ENCODE measurements around the gene RNASEH1. TPM values are rescaled to one million over a fixed set of nuclear protein-coding genes. Genes with fewer than 3 reads are reported as not detected.
A peak's percentile ranks its signal among the peaks of the same experiment; 100 is the strongest.

RNASEH1 gene
- total and polyA plus RNA-seq, 2 experiments from 2014 or later: 33.2 to 40.7 TPM

DNA sequence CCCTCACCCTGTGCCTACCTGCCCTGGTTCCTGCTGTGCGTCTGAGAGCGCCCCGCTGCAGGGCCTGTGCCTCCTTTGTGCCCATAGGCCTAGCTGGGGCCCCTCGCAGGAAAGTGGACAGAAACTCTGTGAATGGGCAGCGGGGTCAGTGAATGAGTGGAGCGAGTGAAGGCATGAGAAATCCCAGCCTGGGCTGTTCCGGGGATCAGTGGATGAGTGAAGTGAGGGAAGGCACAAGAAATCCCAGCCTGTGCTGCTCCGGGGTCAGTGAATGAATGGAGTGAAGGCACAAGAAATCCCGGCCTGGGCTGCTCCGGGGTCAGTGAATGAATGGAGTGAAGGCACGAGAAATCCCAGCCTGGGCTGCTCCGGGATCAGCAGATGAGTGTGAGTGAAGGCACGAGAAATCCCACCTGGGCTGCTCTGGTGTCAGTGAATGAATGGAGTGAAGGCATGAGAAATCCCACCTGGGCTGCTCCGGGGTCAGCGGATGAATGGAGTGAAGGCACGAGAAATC, 38.8 kb upstream of the RNASEH1 start:
- Histone ChIP-seq H3F3A (replicated peaks; ENCODE audit: low read depth) (0 out of 2 replicates have a peak, but pooled peaks cover 8% of the 10 kb centered on the region), H3K4me2 (no peak overlapping the region), H4K20me1 (replicated peaks; ENCODE audit: insufficient read depth) (no peaks in the 10 kb centered on the region), H3K27me3 (ENCODE audit: insufficient read depth) (no peaks in the 10 kb centered on the region), H3K4me3 (no peak overlapping the region), H3K9me2 (ENCODE audit: insufficient read depth) (no peaks in the 10 kb centered on the region), H3K36me3 (ENCODE audit: insufficient read depth) (no peaks in the 10 kb centered on the region), H2AFZ (no peak overlapping the region), H3K4me1 (ENCODE audit: insufficient read depth) (no peaks in the 10 kb centered on the region), H3K27ac (ENCODE audit: low read depth) (no peak overlapping the region), H3K79me2 (replicated peaks; ENCODE audit: insufficient read depth) (no peaks in the 10 kb centered on the region)
- Mint-ChIP-seq H3K36me3 (ENCODE audit: low read depth) (peaks cover 13% of the 10 kb centered on the region), H3K27me3 (ENCODE audit: insufficient read depth, low read depth, poor library complexity) (peaks cover 12% of the 10 kb centered on the region), H3K9me3 (peaks cover 9% of the 10 kb centered on the region), H3K4me1 (peaks cover 10% of the 10 kb centered on the region), H3K27ac (no peak overlapping the region), H3K4me3 (no peak overlapping the region)
- TF ChIP-seq POLR2AphosphoS5 (IDR thresholded peaks at IDR 0.05; ENCODE audit: low read depth) (no peak), ZNF331 (CRISPR knock-in tag; IDR thresholded peaks at IDR 0.05; ENCODE audit: low read depth) (no peak), JUNB (IDR thresholded peaks at IDR 0.05; ENCODE audit: unreplicated experiment) (no peak)
- TF ChIP-seq, protein P1, sequence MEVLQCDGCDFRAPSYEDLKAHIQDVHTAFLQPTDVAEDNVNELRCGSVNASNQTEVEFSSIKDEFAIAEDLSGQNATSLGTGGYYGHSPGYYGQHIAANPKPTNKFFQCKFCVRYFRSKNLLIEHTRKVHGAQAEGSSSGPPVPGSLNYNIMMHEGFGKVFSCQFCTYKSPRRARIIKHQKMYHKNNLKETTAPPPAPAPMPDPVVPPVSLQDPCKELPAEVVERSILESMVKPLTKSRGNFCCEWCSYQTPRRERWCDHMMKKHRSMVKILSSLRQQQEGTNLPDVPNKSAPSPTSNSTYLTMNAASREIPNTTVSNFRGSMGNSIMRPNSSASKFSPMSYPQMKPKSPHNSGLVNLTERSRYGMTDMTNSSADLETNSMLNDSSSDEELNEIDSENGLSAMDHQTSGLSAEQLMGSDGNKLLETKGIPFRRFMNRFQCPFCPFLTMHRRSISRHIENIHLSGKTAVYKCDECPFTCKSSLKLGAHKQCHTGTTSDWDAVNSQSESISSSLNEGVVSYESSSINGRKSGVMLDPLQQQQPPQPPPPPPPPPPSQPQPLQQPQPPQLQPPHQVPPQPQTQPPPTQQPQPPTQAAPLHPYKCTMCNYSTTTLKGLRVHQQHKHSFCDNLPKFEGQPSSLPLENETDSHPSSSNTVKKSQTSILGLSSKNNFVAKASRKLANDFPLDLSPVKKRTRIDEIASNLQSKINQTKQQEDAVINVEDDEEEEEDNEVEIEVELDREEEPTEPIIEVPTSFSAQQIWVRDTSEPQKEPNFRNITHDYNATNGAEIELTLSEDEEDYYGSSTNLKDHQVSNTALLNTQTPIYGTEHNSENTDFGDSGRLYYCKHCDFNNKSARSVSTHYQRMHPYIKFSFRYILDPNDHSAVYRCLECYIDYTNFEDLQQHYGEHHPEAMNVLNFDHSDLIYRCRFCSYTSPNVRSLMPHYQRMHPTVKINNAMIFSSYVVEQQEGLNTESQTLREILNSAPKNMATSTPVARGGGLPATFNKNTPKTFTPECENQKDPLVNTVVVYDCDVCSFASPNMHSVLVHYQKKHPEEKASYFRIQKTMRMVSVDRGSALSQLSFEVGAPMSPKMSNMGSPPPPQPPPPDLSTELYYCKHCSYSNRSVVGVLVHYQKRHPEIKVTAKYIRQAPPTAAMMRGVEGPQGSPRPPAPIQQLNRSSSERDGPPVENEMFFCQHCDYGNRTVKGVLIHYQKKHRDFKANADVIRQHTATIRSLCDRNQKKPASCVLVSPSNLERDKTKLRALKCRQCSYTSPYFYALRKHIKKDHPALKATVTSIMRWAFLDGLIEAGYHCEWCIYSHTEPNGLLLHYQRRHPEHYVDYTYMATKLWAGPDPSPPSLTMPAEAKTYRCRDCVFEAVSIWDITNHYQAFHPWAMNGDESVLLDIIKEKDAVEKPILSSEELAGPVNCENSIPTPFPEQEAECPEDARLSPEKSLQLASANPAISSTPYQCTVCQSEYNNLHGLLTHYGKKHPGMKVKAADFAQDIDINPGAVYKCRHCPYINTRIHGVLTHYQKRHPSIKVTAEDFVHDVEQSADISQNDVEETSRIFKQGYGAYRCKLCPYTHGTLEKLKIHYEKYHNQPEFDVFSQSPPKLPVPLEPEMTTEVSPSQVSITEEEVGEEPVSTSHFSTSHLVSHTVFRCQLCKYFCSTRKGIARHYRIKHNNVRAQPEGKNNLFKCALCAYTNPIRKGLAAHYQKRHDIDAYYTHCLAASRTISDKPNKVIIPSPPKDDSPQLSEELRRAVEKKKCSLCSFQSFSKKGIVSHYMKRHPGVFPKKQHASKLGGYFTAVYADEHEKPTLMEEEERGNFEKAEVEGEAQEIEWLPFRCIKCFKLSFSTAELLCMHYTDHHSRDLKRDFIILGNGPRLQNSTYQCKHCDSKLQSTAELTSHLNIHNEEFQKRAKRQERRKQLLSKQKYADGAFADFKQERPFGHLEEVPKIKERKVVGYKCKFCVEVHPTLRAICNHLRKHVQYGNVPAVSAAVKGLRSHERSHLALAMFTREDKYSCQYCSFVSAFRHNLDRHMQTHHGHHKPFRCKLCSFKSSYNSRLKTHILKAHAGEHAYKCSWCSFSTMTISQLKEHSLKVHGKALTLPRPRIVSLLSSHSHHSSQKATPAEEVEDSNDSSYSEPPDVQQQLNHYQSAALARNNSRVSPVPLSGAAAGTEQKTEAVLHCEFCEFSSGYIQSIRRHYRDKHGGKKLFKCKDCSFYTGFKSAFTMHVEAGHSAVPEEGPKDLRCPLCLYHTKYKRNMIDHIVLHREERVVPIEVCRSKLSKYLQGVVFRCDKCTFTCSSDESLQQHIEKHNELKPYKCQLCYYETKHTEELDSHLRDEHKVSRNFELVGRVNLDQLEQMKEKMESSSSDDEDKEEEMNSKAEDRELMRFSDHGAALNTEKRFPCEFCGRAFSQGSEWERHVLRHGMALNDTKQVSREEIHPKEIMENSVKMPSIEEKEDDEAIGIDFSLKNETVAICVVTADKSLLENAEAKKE (CRISPR knock-in tag; IDR thresholded peaks at IDR 0.05): no peak
- DNase-seq (ENCODE audit: low spot score): no peak
- ATAC-seq: no peak

DNA sequence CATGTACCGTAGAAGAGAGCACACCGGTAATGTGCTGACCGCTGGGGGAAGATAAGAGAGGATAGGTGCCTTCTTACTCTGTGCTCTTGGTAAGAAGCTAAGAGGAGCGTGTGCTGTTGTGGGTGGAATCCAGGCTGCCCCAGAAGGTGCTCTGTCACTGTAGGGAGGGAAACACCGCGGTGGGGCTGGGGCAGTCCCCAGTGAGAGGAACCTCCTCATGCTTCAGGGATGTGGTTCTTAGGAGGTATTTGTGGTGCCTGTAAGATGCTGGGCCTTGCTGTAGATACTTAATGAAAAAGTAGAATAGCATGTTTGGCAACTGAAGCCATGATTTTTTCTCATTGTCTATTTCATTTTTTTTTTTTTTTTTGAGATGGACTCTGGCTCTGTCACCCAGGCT, 37.9 kb upstream of the RNASEH1 start:
- Mint-ChIP-seq H3K27ac (no peak overlapping the region), H3K4me1 (peaks cover 10% of the 10 kb centered on the region), H3K4me3 (no peak overlapping the region), H3K27me3 (ENCODE audit: insufficient read depth, low read depth, poor library complexity) (peaks cover 12% of the 10 kb centered on the region), H3K36me3 (ENCODE audit: low read depth) (peaks cover 13% of the 10 kb centered on the region), H3K9me3 (peaks cover 9% of the 10 kb centered on the region)
- Histone ChIP-seq H3K27me3 (ENCODE audit: insufficient read depth) (no peaks in the 10 kb centered on the region), H3K27ac (ENCODE audit: low read depth) (no peak overlapping the region), H3K36me3 (ENCODE audit: insufficient read depth) (no peaks in the 10 kb centered on the region), H3K9me2 (ENCODE audit: insufficient read depth) (no peaks in the 10 kb centered on the region), H3K79me2 (replicated peaks; ENCODE audit: insufficient read depth) (no peaks in the 10 kb centered on the region), H3K4me3 (no peak overlapping the region), H2AFZ (peak overlapping the region; percentile 97; the same call in 1 of the 2 replicates), H3F3A (replicated peaks; ENCODE audit: low read depth) (0 out of 2 replicates have a peak, but pooled peaks cover 8% of the 10 kb centered on the region), H3K4me1 (ENCODE audit: insufficient read depth) (no peaks in the 10 kb centered on the region), H3K4me2 (no peak overlapping the region), H4K20me1 (replicated peaks; ENCODE audit: insufficient read depth) (no peaks in the 10 kb centered on the region)
- DNase-seq (ENCODE audit: low spot score) (no peak), ATAC-seq (no peak)
- no peak for TF ChIP-seq ZNF114 (CRISPR knock-in tag; IDR thresholded peaks at IDR 0.05)
- TF ChIP-seq, protein P2, sequence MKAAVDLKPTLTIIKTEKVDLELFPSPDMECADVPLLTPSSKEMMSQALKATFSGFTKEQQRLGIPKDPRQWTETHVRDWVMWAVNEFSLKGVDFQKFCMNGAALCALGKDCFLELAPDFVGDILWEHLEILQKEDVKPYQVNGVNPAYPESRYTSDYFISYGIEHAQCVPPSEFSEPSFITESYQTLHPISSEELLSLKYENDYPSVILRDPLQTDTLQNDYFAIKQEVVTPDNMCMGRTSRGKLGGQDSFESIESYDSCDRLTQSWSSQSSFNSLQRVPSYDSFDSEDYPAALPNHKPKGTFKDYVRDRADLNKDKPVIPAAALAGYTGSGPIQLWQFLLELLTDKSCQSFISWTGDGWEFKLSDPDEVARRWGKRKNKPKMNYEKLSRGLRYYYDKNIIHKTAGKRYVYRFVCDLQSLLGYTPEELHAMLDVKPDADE (IDR thresholded peaks at IDR 0.05): no peak
- TF ChIP-seq JUNB (IDR thresholded peaks at IDR 0.05; ENCODE audit: unreplicated experiment): no peak
- no peak for TF ChIP-seq STAT1 (IDR thresholded peaks at IDR 0.05; ENCODE audit: unreplicated experiment)
- TF ChIP-seq, protein P3, sequence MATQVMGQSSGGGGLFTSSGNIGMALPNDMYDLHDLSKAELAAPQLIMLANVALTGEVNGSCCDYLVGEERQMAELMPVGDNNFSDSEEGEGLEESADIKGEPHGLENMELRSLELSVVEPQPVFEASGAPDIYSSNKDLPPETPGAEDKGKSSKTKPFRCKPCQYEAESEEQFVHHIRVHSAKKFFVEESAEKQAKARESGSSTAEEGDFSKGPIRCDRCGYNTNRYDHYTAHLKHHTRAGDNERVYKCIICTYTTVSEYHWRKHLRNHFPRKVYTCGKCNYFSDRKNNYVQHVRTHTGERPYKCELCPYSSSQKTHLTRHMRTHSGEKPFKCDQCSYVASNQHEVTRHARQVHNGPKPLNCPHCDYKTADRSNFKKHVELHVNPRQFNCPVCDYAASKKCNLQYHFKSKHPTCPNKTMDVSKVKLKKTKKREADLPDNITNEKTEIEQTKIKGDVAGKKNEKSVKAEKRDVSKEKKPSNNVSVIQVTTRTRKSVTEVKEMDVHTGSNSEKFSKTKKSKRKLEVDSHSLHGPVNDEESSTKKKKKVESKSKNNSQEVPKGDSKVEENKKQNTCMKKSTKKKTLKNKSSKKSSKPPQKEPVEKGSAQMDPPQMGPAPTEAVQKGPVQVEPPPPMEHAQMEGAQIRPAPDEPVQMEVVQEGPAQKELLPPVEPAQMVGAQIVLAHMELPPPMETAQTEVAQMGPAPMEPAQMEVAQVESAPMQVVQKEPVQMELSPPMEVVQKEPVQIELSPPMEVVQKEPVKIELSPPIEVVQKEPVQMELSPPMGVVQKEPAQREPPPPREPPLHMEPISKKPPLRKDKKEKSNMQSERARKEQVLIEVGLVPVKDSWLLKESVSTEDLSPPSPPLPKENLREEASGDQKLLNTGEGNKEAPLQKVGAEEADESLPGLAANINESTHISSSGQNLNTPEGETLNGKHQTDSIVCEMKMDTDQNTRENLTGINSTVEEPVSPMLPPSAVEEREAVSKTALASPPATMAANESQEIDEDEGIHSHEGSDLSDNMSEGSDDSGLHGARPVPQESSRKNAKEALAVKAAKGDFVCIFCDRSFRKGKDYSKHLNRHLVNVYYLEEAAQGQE (IDR thresholded peaks at IDR 0.05; ENCODE audit: unreplicated experiment): no peak
- TF ChIP-seq, protein P4, sequence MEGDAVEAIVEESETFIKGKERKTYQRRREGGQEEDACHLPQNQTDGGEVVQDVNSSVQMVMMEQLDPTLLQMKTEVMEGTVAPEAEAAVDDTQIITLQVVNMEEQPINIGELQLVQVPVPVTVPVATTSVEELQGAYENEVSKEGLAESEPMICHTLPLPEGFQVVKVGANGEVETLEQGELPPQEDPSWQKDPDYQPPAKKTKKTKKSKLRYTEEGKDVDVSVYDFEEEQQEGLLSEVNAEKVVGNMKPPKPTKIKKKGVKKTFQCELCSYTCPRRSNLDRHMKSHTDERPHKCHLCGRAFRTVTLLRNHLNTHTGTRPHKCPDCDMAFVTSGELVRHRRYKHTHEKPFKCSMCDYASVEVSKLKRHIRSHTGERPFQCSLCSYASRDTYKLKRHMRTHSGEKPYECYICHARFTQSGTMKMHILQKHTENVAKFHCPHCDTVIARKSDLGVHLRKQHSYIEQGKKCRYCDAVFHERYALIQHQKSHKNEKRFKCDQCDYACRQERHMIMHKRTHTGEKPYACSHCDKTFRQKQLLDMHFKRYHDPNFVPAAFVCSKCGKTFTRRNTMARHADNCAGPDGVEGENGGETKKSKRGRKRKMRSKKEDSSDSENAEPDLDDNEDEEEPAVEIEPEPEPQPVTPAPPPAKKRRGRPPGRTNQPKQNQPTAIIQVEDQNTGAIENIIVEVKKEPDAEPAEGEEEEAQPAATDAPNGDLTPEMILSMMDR (conservative IDR thresholded peaks at IDR 0.05; ENCODE audit: low read depth in 2 of 2): no peak

Measured in GM23338 (cell line).